ENCODE data around the gene CDK8. TPM values are rescaled to one million over a fixed set of nuclear protein-coding genes. Genes with fewer than 3 reads are reported as not detected.

CDK8 gene
- total and polyA plus RNA-seq, 9 of the 15 experiments (the other 6 are each of a cell fraction or from before 2014, with no cell fraction given): 11.3 to 33.7 (median 20.3) TPM

DNA sequence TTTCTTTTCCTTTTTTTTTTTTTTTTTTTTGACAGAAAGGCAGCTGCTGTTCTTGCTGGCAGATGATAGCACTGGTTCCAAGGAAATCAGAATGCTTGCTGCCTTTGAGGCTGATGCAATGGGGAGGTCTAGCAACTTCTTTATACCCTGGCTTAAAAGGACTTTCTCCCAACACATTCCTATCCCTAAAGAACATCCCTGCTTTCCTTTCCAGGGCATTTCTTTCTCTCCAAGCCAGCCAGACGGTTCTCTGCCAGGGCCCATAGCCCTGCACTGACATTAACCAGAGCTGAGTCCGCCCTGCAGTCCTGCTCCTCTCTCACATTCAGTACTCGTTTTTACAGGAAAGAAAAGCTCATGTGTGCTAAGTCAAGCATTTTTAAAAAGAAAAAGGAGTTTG, 169.7 kb downstream of the CDK8 start (continued):
- no peak for TF ChIP-seq TAL1 (IDR thresholded peaks at IDR 0.05)

DNA sequence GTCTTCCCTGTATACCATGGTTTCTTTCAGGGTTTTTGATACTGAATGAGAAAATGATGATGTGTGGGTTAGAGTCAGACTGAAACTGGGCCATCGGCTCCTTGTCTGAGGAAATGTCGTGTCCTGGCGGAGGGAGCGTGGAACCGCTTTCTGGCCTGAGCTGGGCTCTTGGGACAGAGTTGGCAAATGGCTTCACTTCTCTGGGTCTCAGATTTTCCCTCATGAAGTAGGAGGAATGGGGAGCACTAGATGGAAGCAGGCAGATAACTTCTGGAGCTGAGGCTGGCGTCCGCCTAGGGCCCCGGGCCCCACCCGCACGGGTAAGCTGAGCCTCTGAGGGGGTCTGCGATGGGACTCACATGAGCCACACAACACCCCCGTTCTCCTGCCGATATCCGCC, 170.3 kb downstream of the CDK8 start:
- in situ Hi-C loops (cut with MboI) (no loop called here), intact Hi-C loops (cut with micrococcal nuclease) (no loop called here)
- H3K9ac ChIP-seq (ENCODE audit: insufficient read depth in 1 of 2, low read depth in 2 of 2, low read length in 2 of 2): no peak overlapping the region
- ChIA-PET POLR2A (no interaction called here), CTCF (ENCODE audit: low intra/inter-chr PET ratio) (no interaction called here)
- FAIRE-seq (no peak), DNase-seq (ENCODE audit: extremely low read depth in 1 of 4, low spot score in 3 of 4) (no peak), ATAC-seq (no peak)
- no TSS peak for BruUV-seq (replicated peaks)
- no peaks in the 10 kb centered on the region for H3K79me2 ChIP-seq (ENCODE audit: control insufficient read depth, insufficient read depth, low read length)
- no peaks in the 10 kb centered on the region for H3K36me3 ChIP-seq (ENCODE audit: control insufficient read depth, insufficient read depth, low read length)
- no peak overlapping the region for H3K4me3 ChIP-seq
- no peaks in the 10 kb centered on the region for H3K4me1 ChIP-seq (replicated peaks in 1 of 2; ENCODE audit: control insufficient read depth in 2 of 2, insufficient read depth in 2 of 2, low read length in 2 of 2)
- H3K9me1 ChIP-seq (ENCODE audit: control insufficient read depth, insufficient read depth, low read length): no peaks in the 10 kb centered on the region
- H3K4me2 ChIP-seq (ENCODE audit: insufficient read depth, low read length): no peak overlapping the region
- no peak overlapping the region for H2AFZ ChIP-seq (ENCODE audit: low read depth, low read length)
- WGBS (ENCODE audit: insufficient coverage, low coverage, missing lambda C conversion rate): 27% methylated on average over 12 of the region's 14 CpGs
- no peaks in the 10 kb centered on the region for H3K9me3 ChIP-seq (replicated peaks; ENCODE audit: control insufficient read depth, insufficient read depth, low read depth, low read length)
- no peaks in the 10 kb centered on the region for H4K20me1 ChIP-seq (replicated peaks; ENCODE audit: control insufficient read depth, insufficient read depth, low read length)
- H3K27ac ChIP-seq (ENCODE audit: extremely low read depth, low read depth, low read length): no peak overlapping the region
- peaks cover 0 to 6% of the 10 kb centered on the region in 2 experiments; a peak in 1 of 5 replicates for H3K27me3 ChIP-seq (ENCODE audit: control insufficient read depth in 2 of 2, insufficient read depth in 2 of 2, low read length in 2 of 2)
- TF ChIP-seq, protein P1, sequence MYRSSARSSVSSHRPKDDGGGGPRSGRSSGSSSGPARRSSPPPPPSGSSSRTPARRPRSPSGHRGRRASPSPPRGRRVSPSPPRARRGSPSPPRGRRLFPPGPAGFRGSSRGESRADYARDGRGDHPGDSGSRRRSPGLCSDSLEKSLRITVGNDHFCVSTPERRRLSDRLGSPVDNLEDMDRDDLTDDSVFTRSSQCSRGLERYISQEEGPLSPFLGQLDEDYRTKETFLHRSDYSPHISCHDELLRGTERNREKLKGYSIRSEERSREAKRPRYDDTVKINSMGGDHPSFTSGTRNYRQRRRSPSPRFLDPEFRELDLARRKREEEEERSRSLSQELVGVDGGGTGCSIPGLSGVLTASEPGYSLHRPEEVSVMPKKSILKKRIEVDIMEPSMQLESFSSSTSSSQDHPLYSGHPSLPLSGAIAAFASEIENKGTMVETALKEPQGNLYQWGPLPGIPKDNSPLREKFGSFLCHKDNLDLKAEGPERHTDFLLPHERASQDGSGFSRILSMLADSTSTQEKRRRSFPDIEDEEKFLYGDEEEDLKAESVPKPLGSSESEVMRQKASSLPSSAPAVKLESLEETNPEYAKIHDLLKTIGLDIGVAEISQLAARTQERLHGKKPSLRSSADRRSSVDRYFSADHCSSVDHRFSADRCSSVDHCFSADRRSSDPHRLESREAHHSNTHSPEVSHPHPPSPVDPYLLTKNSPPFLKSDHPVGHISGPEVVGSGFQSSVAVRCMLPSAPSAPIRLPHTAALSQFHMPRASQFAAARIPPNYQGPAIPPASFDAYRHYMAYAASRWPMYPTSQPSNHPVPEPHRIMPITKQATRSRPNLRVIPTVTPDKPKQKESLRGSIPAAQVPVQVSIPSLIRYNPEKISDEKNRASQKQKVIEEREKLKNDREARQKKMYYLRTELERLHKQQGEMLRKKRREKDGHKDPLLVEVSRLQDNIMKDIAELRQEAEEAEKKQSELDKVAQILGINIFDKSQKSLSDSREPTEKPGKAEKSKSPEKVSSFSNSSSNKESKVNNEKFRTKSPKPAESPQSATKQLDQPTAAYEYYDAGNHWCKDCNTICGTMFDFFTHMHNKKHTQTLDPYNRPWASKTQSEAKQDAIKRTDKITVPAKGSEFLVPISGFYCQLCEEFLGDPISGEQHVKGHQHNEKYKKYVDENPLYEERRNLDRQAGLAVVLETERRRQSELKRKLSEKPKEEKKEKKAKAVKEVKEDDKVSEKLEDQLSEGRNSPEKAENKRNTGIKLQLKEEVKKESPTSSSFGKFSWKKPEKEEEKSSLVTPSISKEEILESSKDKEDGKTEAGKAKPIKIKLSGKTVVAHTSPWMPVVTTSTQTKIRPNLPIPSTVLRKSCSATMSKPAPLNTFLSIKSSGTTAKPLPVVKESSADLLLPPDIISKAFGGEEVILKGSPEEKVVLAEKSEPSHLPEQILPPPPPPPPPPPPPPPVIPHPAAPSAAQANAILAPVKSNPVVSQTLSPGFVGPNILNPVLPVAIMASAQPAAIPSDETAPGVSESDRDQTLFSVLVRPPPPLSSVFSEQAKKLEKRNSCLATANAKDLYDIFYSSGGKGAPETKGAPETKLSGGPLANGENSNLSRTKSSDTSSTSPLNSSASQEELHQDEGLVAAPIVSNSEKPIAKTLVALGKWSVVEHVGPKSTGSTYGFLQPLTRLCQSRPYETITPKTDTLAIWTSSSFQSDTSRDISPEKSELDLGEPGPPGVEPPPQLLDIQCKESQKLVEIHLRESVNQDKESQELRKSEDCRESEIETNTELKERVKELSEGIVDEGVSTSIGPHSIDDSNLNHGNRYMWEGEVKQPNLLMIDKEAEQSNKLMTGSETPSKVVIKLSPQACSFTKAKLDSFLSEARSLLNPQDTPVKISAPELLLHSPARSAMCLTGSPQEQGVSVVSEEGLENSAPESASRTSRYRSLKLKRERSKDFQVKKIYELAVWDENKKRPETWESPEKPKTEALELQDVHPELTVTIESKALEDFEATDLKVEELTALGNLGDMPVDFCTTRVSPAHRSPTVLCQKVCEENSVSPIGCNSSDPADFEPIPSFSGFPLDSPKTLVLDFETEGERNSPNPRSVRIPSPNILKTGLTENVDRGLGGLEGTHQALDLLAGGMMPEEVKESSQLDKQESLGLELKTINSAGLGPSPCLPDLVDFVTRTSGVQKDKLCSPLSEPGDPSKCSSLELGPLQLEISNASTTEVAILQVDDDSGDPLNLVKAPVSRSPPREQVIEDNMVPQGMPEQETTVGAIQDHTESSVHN (IDR thresholded peaks at IDR 0.05; ENCODE audit: borderline replicate concordance in 1 of 2, low read depth in 1 of 2): no peak
- no peak for TF ChIP-seq HES1 (IDR thresholded peaks at IDR 0.05; ENCODE audit: low read depth)
- TF ChIP-seq HNRNPLL (IDR thresholded peaks at IDR 0.05; ENCODE audit: low read depth, low read length, poor library complexity, severe bottlenecking): no peak
- TF ChIP-seq ZFP36 (IDR thresholded peaks at IDR 0.05; ENCODE audit: low read depth, low read length, partially characterized antibody): no peak
- TF ChIP-seq NRF1 (conservative IDR thresholded peaks at IDR 0.05 in 1 of 2, IDR thresholded peaks at IDR 0.05 in 1 of 2): no peak
- no peak for TF ChIP-seq PHF8 (IDR thresholded peaks at IDR 0.05; ENCODE audit: borderline replicate concordance, low read length)
- TF ChIP-seq ZNF12 (CRISPR knock-in tag; IDR thresholded peaks at IDR 0.05): no peak
- TF ChIP-seq SP2 (IDR thresholded peaks at IDR 0.05; ENCODE audit: extremely low read depth, low read depth, low read length, poor library complexity, severe bottlenecking): no peak
- no peak for TF ChIP-seq NCOA2 (IDR thresholded peaks at IDR 0.05; ENCODE audit: partially characterized antibody in 2 of 2)
- TF ChIP-seq TAF7 (tag; IDR thresholded peaks at IDR 0.05): no peak
- no peak for TF ChIP-seq PCBP2 (IDR thresholded peaks at IDR 0.05; ENCODE audit: low read depth, low read length, poor library complexity, severe bottlenecking)
- TF ChIP-seq STAT5B (CRISPR knock-in tag; IDR thresholded peaks at IDR 0.05): no peak

Data from K562 (cell line).